HepG2 (cell line): ENCODE data around the gene CCDC106. TPM values are rescaled to one million over a fixed set of nuclear protein-coding genes. Genes with fewer than 3 reads are reported as not detected.

Experiments used
- ATAC-seq: fragments of 200-7000 bp; cut with Tn5 transposase; 3 replicates; pipeline ENCODE4 v1.9.1; 2020; ENCODE audit warnings: mild to moderate bottlenecking, moderate library complexity
- BruUV-seq: library from RNA; stranded (reverse); fragments of 400-500 nt; replicated peaks from 2 replicates; lab custom pipeline; 2021; lab: Mats Ljungman, UMichigan
- CTCF ChIA-PET: fragments of 300-600 bp; formaldehyde crosslinking; extraction: SDS; loops from one replicate; lab custom pipeline; 2021; ENCODE audit warnings: low total read pairs, inconsistent platforms, low intra/inter-chr PET ratio; lab: Yijun Ruan, JAX
- POLR2A ChIA-PET: fragments of 350-600 bp; sonication (Branson Sonifier 250); formaldehyde crosslinking; loops from one replicate; lab custom pipeline; 2020; ENCODE audit warnings: antibody characterized with exemption, inconsistent platforms; lab: Yijun Ruan, JAX
- DNase-seq: peaks from one replicate; pipeline ENCODE4 v3.0.0-alpha.2; 2015; ENCODE audit warnings: low spot score
- FAIRE-seq: peaks from 3 replicates; lab custom pipeline; 2011; peaks lifted over from hg19 to GRCh38; lab: Jason Lieb, UNC
- H2AFZ ChIP-seq: one replicate; pipeline ENCODE4 v1.6.1; 2011; ENCODE audit warnings: low read length, inconsistent platforms
- H3K27ac ChIP-seq: fragments of 300-600 bp; 3 replicates; pipeline ENCODE4 v1.8.0; 2011; ENCODE audit warnings: mixed run types, mild to moderate bottlenecking, mixed read lengths, low read length, inconsistent platforms; ENCODE audit not compliant: insufficient read depth; ENCODE audit errors: extremely low read length
- H3K27me3 ChIP-seq, 2 experiments: fragments of 200-600 bp in 1 of 2; 2 replicates in 1 of 2; 3 replicates in 1 of 2; pipeline versions ENCODE4 v1.6.0 to v1.8.0; 2011; ENCODE audit warnings: low read length in 2 of 2, mild to moderate bottlenecking in 2 of 2, moderate library complexity in 2 of 2, inconsistent platforms in 1 of 2; ENCODE audit not compliant: insufficient read depth in 2 of 2, control insufficient read depth in 1 of 2
- H3K36me3 ChIP-seq, 2 experiments: fragments of 200-600 bp in 1 of 2; replicated peaks in 1 of 2; 2 replicates in 1 of 2; 3 replicates in 1 of 2; pipeline versions ENCODE4 v1.5.1 to v1.8.0; 2011; ENCODE audit warnings: low read length in 2 of 2, inconsistent platforms in 1 of 2; ENCODE audit not compliant: insufficient read depth in 2 of 2, control insufficient read depth in 1 of 2
- H3K4me1 ChIP-seq: 2 replicates; pipeline ENCODE4 v1.5.1; 2012; ENCODE audit warnings: low read length, inconsistent platforms; ENCODE audit not compliant: insufficient read depth
- H3K4me2 ChIP-seq: 2 replicates; pipeline ENCODE4 v1.6.0; 2011; ENCODE audit warnings: low read depth, low read length, inconsistent platforms
- H3K4me3 ChIP-seq, 3 experiments: fragments of 200-600 bp in 1 of 3; sonication (generic), shearing (Covaris generic) in 1 of 3; replicated peaks in 1 of 3; 2 replicates each; pipeline ENCODE4 v1.5.1; 2011 to 2016; ENCODE audit warnings: low read length in 3 of 3, inconsistent platforms in 2 of 3, low read depth in 2 of 3, mild to moderate bottlenecking in 2 of 3, control low read depth in 1 of 3, mixed read lengths in 1 of 3; ENCODE audit not compliant: insufficient read depth in 1 of 3
- H3K79me2 ChIP-seq: one replicate; pipeline ENCODE4 v1.6.1; 2011; ENCODE audit warnings: low read length, inconsistent platforms; ENCODE audit not compliant: insufficient read depth
- H3K9ac ChIP-seq: 2 replicates; pipeline ENCODE4 v1.6.0; 2011; ENCODE audit warnings: mild to moderate bottlenecking, low read depth, low read length, inconsistent platforms; ENCODE audit not compliant: insufficient read depth
- H3K9me3 ChIP-seq: 2 replicates; pipeline ENCODE4 v1.5.1; 2012; ENCODE audit warnings: mild to moderate bottlenecking, low read length
- H4K20me1 ChIP-seq: 2 replicates; pipeline ENCODE4 v1.6.0; 2011; ENCODE audit warnings: inconsistent platforms, mild to moderate bottlenecking, low read length, moderate library complexity; ENCODE audit not compliant: insufficient read depth
- AGO2 ChIP-seq: fragments of 200-400 bp; formaldehyde crosslinking; optimal IDR thresholded peaks from 2 replicates; pipeline ENCODE3; 2017; ENCODE audit warnings: mild to moderate bottlenecking, low read depth, low read length, moderate library complexity
- IRF1 ChIP-seq: sonication (generic); formaldehyde crosslinking; IDR thresholded peaks from 2 replicates; pipeline ENCODE4 v1.4.0; 2020; ENCODE audit warnings: low read depth, mild to moderate bottlenecking, missing genetic modification reagents
- MBD4 ChIP-seq: IDR thresholded peaks from 2 replicates; pipeline ENCODE4 v1.6.1; 2012; ENCODE audit warnings: low read length, inconsistent platforms, borderline replicate concordance
- POLR2A ChIP-seq, 2 experiments: IDR thresholded peaks; 2 replicates each; pipeline ENCODE4 v1.6.1; 2011; ENCODE audit warnings: low read depth in 2 of 2, low read length in 2 of 2, mild to moderate bottlenecking in 1 of 2, moderate library complexity in 1 of 2; ENCODE audit not compliant: insufficient read depth in 1 of 2
- RBFOX2 ChIP-seq: fragments of 200-400 bp; formaldehyde crosslinking; IDR thresholded peaks from 2 replicates; pipeline ENCODE4 v1.6.1; 2017; ENCODE audit warnings: low read depth, mild to moderate bottlenecking, low read length
- STAT5B ChIP-seq: sonication (generic); formaldehyde crosslinking; IDR thresholded peaks from 2 replicates; pipeline ENCODE4 v1.4.0; 2020; ENCODE audit warnings: missing genetic modification reagents
- TRIM22 ChIP-seq: fragments of 450-650 bp; IDR thresholded peaks from 2 replicates; pipeline ENCODE4 v1.6.1; 2017
- ZNF317 ChIP-seq: sonication (generic); formaldehyde crosslinking; IDR thresholded peaks from 2 replicates; pipeline ENCODE4 v1.5.0; 2020; ENCODE audit warnings: mild to moderate bottlenecking, missing genetic modification reagents
- ZNF577 ChIP-seq: sonication (generic); formaldehyde crosslinking; IDR thresholded peaks from 2 replicates; pipeline ENCODE4 v1.4.0; 2020; ENCODE audit warnings: mild to moderate bottlenecking, low read depth, missing genetic modification reagents, borderline replicate concordance
- WGBS: methylation state at CpG from one replicate; pipeline ENCODE4 v1.1.6; 2017; ENCODE audit warnings: low lambda C conversion rate; 5-methylcytosine and 5-hydroxymethylcytosine counted together
- in situ Hi-C: cut with HindIII; loops from 2 replicates; pipeline ENCODE4 v1.10.0; 2017; ENCODE audit warnings: low pct_unique_long_range_greater_than_20kb; ENCODE audit not compliant: extremely low pct_ligation_motif_present
- intact Hi-C: fragments of 100-400 bp; cut with micrococcal nuclease; formaldehyde crosslinking; loops from one replicate; pipeline ENCODE4 v1.10.0; 2022; ENCODE audit not compliant: unreplicated experiment
- polyA plus RNA-seq, 8 experiments: library from polyadenylated mRNA; depleted of rRNA in 3 of 8; stranded (reverse) in 7 of 8; unstranded in 1 of 8; fragments of >200 nt; fragmentation: Illumina TruSeq in 4 of 8; extraction: Trizol in 4 of 8; gene quantifications; 2 replicates each; pipeline versions ENCODE4 v1.2.1 to v1.2.3, GENCODE V29; 2011 to 2016; ENCODE audit warnings: low read depth in 4 of 8, missing spikeins in 1 of 8, mixed read lengths in 1 of 8; ENCODE audit not compliant: insufficient read depth in 1 of 8
- total RNA-seq, 5 experiments: library from RNA; depleted of rRNA; stranded (reverse); fragments of >200 nt; fragmentation: Illumina TruSeq; extraction: Trizol; gene quantifications; 2 replicates each; pipeline ENCODE4 v1.2.3, GENCODE V29; 2016; ENCODE audit warnings: low read depth in 1 of 5

CCDC106 gene
- total and polyA plus RNA-seq, 2 of the 13 experiments (the other 11 are each of a cell fraction or from before 2014, with no cell fraction given) = 4.7 to 8.8 TPM

- TF ChIP-seq AGO2 (peak; percentile 59), POLR2A (IDR thresholded peaks at IDR 0.05; ENCODE audit: insufficient read depth in 1 of 2, low read depth in 2 of 2, low read length in 2 of 2) (0 out of 4 replicates have a peak, but pooled peaks of 1 of the 2 experiments have one; percentile 23), ZNF317 (CRISPR knock-in tag) (no peak), IRF1 (no peak), ZNF577 (no peak), TRIM22 (no peak)
These were observed 21.6 kb downstream of the CCDC106 start (continued) for GRCh38 chr19:55669418-55670279.

- Histone ChIP-seq H4K20me1 (peaks cover 54% of the 10 kb centered on the region), H3K9me3 (no peaks in the 10 kb centered on the region), H3K27ac (no peak overlapping the region), H3K4me3 (no peak overlapping the region), H3K79me2 (peaks cover 57% of the 10 kb centered on the region), H3K36me3 (peaks cover 42 to 62% of the 10 kb centered on the region in 2 experiments; a peak in 4 of 5 replicates), H3K9ac (no peak overlapping the region), H3K4me2 (no peak overlapping the region), H3K4me1 (peaks cover 23% of the 10 kb centered on the region), H3K27me3 (no peaks in the 10 kb centered on the region; a peak in 1 of 5 replicates), H2AFZ (no peak overlapping the region)
- TF ChIP-seq RBFOX2 (peak; percentile 75), POLR2A (IDR thresholded peaks at IDR 0.05; ENCODE audit: insufficient read depth in 1 of 2, low read depth in 2 of 2, low read length in 2 of 2) (peak in 1 of 2 experiments; percentile 34; a peak in 2 of 4 replicates), STAT5B (CRISPR knock-in tag) (no peak), MBD4 (no peak), AGO2 (peak; percentile 78)
- ATAC-seq (peak; percentile 20; the same call in 2 of the 3 replicates), FAIRE-seq (no peak), DNase-seq (no peak)
- no TSS peak for BruUV-seq
- POLR2A ChIA-PET = interaction anchor here (1.4 to 2.0 kb wide), 3 partner anchors 13 to 16 kb away, joined by 9 to 14 read pairs (median 10); partner anchors contain the start of gene U2AF2
- 91% methylated on average over 23 of the region's 23 CpGs for WGBS
- in situ Hi-C loops (no loop called here), intact Hi-C loops (no loop called here)
- CTCF ChIA-PET = interaction anchor here (1.4 kb wide), 1 partner anchor 17 kb away, joined by 7 read pairs; no protein-coding TSS in a partner anchor
These were observed 22.5 kb downstream of the CCDC106 start for GRCh38 chr19:55670280-55671053.
